Nephron progenitor cell (in vitro differentiated cells): ENCODE results near the gene TEX261.

Experiments
- DNase-seq: peaks from one replicate; pipeline ENCODE4 v3.0.0; 2021
- H3K27ac Mint-ChIP-seq: 2 replicates; pipeline ENCODE4 v1.8.0; 2021; ENCODE audit warnings: mild to moderate bottlenecking, moderate library complexity, mixed read lengths
- H3K27me3 Mint-ChIP-seq: 2 replicates; pipeline ENCODE4 v1.8.0; 2021; ENCODE audit warnings: mild to moderate bottlenecking, low read depth, mixed read lengths; ENCODE audit not compliant: poor library complexity
- H3K36me3 Mint-ChIP-seq: 2 replicates; pipeline ENCODE4 v1.8.0; 2021; ENCODE audit warnings: low read depth, mixed read lengths
- H3K4me1 Mint-ChIP-seq: 2 replicates; pipeline ENCODE4 v1.8.0; 2021; ENCODE audit warnings: mixed read lengths
- H3K4me3 Mint-ChIP-seq: 2 replicates; pipeline ENCODE4 v1.8.0; 2021; ENCODE audit warnings: mild to moderate bottlenecking, moderate library complexity, mixed read lengths
- H3K9me3 Mint-ChIP-seq: 2 replicates; pipeline ENCODE4 v1.8.0; 2021; ENCODE audit warnings: mild to moderate bottlenecking, moderate library complexity, mixed read lengths
- TF ChIP-seq, protein P1 (sequence below): fragments of 200-600 bp; sonication (generic); IDR thresholded peaks from 2 replicates; pipeline ENCODE4 v1.5.0; 2021; ENCODE audit warnings: antibody characterized with exemption

The TEX261 gene

DNA sequence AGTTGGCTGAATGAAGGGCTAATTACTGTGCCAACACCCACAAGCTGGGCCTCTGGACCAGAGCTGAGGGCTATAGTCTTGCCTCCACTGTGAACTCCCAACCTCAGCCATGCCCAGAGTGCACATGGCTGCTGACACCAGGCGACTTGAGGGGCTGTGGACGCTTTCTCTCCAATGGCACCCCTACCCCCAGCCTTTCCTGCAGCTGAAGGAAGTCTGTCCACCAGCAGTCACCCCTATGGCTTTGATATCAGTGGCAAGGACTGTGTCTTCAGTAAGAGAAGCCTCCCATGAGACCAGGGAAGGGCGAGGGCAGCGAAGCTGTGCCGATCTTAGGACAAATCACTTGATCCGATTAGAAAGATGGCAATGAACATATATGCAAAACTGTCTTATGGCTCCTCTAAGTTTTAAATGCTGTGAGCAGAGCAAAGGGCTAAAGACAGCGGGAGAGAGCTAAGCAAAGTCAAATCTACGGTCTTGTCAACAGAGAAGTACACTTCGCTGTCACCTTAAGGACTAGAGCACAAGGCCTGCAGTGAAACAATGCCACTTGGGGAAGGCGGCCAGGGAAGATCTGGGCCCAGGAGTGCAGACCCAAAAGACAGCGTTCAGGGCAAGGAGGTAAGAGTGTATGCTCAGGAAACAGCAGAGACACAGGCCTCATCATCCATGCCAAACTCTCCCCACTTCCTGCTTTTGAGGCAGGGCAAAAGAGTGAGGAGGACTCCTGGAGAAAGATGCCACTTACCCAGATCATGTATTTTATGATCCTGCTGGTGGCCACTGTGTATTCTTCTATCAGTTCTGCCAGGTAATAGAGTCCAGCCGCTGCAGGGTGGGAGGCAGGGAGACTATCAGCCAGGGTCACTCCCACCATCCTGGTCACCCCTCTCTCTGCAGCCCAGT is 1.5 kb downstream of the TEX261 start:
- DNase-seq = no peak
- Mint-ChIP-seq H3K4me1 (peaks cover 25% of the 10 kb centered on the region), H3K27ac (peak overlapping the region; percentile 24)

DNA sequence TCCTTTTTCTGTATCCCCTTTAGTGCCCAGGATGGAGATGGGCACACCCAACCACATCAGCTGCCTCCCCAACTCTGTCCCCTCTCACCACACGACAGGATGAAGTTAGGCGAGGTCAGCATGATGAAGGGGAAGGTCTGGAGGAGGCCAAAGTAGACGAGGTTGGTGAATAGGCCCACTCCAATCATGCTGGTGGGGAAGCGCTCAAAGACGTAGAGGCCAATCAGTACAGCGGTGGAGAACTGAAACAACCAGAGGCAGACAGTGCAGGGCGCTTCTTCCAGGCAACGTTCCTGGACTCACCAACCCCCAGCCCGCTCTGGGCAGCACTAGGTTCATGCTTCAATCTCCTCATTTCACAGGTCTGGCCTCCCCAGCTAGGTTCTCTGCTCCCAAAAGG is 2.9 kb downstream of the TEX261 start:
- TF ChIP-seq, protein P1, sequence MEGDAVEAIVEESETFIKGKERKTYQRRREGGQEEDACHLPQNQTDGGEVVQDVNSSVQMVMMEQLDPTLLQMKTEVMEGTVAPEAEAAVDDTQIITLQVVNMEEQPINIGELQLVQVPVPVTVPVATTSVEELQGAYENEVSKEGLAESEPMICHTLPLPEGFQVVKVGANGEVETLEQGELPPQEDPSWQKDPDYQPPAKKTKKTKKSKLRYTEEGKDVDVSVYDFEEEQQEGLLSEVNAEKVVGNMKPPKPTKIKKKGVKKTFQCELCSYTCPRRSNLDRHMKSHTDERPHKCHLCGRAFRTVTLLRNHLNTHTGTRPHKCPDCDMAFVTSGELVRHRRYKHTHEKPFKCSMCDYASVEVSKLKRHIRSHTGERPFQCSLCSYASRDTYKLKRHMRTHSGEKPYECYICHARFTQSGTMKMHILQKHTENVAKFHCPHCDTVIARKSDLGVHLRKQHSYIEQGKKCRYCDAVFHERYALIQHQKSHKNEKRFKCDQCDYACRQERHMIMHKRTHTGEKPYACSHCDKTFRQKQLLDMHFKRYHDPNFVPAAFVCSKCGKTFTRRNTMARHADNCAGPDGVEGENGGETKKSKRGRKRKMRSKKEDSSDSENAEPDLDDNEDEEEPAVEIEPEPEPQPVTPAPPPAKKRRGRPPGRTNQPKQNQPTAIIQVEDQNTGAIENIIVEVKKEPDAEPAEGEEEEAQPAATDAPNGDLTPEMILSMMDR = no peak

More for the DNA sequence above, 1.5 kb downstream of the TEX261 start:
- H3K9me3 Mint-ChIP-seq = no peaks in the 10 kb centered on the region
- peak overlapping the region; percentile 98 for H3K4me3 Mint-ChIP-seq
- TF ChIP-seq, protein P1 = no peak
- H3K27me3 Mint-ChIP-seq = peaks cover 13% of the 10 kb centered on the region
- H3K36me3 Mint-ChIP-seq = peaks cover 13% of the 10 kb centered on the region

DNA sequence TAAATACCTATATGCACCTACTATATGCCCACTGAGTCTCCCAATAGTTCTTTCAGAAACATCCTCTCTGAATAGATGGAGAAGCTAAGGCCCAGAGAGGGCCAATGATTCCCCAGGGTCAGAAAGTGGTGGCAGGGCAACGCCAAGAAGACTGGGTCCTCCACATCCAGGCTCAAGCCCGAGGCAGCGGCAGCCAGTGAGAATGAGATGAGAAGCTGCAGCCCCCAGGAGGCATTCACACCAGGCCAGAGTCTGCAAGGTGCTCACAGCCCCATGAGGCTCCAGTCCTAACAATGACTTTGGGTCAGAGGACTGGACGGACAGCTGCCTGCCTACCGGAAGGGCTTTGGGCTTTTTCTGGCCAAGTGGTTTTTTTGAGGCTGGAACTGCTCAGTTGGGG is 3.5 kb downstream of the TEX261 start:
- Mint-ChIP-seq H3K27me3 (peaks cover 12% of the 10 kb centered on the region), H3K4me1 (peaks cover 24% of the 10 kb centered on the region), H3K27ac (no peak overlapping the region), H3K36me3 (peaks cover 27% of the 10 kb centered on the region), H3K9me3 (no peaks in the 10 kb centered on the region), H3K4me3 (no peak overlapping the region)
- TF ChIP-seq, protein P1 = no peak
- no peak for DNase-seq

More for the DNA sequence above, 2.9 kb downstream of the TEX261 start:
- Mint-ChIP-seq H3K27ac (peak overlapping the region; percentile 4), H3K36me3 (peaks cover 21% of the 10 kb centered on the region), H3K4me3 (no peak overlapping the region), H3K9me3 (no peaks in the 10 kb centered on the region), H3K4me1 (peaks cover 25% of the 10 kb centered on the region), H3K27me3 (peaks cover 17% of the 10 kb centered on the region)
- DNase-seq = no peak

DNA sequence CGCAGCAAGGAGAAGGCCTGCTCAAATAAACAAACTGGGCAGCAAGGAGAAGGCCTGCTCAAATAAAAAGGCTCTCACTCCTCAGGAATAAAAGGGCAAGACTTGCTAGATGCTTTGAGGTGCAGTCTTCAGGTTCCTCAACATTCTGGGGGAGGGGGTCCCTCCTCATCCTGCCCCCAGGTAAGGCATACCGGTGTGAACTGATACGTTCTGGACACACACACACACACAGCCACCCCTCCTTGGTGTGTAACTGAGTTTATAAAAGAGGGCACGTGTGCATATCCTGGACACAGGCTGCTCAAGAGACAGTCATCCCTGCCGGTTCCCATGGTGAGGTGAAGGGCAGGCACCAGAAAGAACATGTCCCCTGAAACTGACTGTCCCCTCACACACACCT is 4.5 kb downstream of the TEX261 start:
- no peak for DNase-seq
- H3K9me3 Mint-ChIP-seq = no peaks in the 10 kb centered on the region
- no peak overlapping the region for H3K27ac Mint-ChIP-seq
- H3K36me3 Mint-ChIP-seq = peaks cover 33% of the 10 kb centered on the region
- TF ChIP-seq, protein P1 = no peak
- no peak overlapping the region for H3K4me3 Mint-ChIP-seq
- peaks cover 6% of the 10 kb centered on the region for H3K27me3 Mint-ChIP-seq
- H3K4me1 Mint-ChIP-seq = peaks cover 16% of the 10 kb centered on the region

DNA sequence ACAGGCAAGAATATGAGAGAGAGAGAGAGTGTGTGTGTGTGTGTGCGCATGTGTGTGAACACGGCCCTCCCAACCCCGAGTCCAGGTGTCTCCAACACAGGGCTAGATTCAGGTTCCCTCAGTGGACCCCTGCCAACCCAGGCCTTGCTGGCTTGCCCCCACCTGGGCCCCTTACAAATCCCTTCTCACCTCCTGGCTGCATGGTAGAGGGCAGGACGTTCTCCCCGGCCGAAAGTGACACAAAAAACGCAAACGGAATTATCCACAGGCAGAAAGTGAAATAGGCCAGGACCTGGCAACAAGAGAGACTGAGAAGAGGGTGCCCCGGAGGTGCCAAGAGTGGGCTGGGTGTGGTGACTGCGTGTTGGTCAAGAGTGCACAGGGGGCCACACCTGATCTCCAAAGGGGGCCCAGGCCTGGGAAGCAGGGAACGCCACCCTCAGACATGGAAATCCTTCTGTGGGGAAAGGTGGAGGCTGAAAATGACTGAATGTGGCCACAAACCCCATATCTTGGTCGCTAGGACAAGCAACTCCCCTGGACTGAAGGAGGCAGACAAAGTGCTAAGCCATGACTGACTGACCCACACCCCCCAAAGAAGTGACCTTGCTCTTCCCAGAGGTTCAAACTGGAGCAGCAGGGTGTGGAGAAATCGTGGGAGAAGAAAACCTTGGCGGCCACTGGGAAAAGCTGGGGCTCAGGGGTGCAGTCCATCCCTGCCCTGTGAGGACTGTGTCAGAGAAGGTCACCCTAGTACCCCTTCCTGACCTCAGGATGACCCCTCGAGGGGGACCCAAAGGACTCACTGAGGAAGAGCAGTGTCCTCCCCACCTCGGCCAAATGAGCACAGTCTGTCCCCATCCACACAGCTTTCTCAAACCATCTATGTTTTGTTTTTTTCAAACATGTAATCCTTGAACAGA is 5.7 kb downstream of the TEX261 start:
- DNase-seq = no peak
- H3K4me1 Mint-ChIP-seq = peaks cover 20% of the 10 kb centered on the region
- H3K4me3 Mint-ChIP-seq = no peak overlapping the region
- no peak overlapping the region for H3K27ac Mint-ChIP-seq
- TF ChIP-seq, protein P1 = no peak
- H3K27me3 Mint-ChIP-seq = peaks cover 9% of the 10 kb centered on the region
- H3K9me3 Mint-ChIP-seq = no peaks in the 10 kb centered on the region
- peaks cover 33% of the 10 kb centered on the region for H3K36me3 Mint-ChIP-seq
